Measurements from ENCODE around the gene LRRC74A. TPM values are rescaled to one million over a fixed set of nuclear protein-coding genes. Genes with fewer than 3 reads are reported as not detected.

The LRRC74A gene
- total RNA-seq, 1 donor from 2014 or later: not detected

- Histone ChIP-seq H3K4me1 (peaks cover 53% of the 10 kb centered on the region), H3K27me3 (ENCODE audit: low read depth) (no peaks in the 10 kb centered on the region), H3K4me3 (no peak overlapping the region), H3K9me3 (no peaks in the 10 kb centered on the region), H3K27ac (peak overlapping the region; percentile 93), H3K36me3 (no peaks in the 10 kb centered on the region)
- intact Hi-C loops (cut with DNase I): loop anchor here (5.0 kb wide), 1 partner anchor 134 kb away; no protein-coding TSS in a partner anchor
- DNase-seq: peak; percentile 73
- ATAC-seq: peak; percentile 63 to 67
- no peak for TF ChIP-seq CTCF (IDR thresholded peaks at IDR 0.05)
Observed at GRCh38 chr14:76918256-76918781, 92.1 kb downstream of the LRRC74A start.

- intact Hi-C loops (cut with DNase I): loop anchor here (5.0 kb wide), 1 partner anchor 133 kb away; no protein-coding TSS in a partner anchor
- DNase-seq (peak; percentile 94), ATAC-seq (peak; percentile 94)
- Histone ChIP-seq H3K4me3 (peak overlapping the region; percentile 8), H3K4me1 (peaks cover 47% of the 10 kb centered on the region), H3K27ac (peak overlapping the region; percentile 93), H3K27me3 (ENCODE audit: low read depth) (no peaks in the 10 kb centered on the region), H3K36me3 (no peaks in the 10 kb centered on the region), H3K9me3 (no peaks in the 10 kb centered on the region)
- peak; percentile 16 for TF ChIP-seq CTCF (IDR thresholded peaks at IDR 0.05)
Observed at GRCh38 chr14:76918782-76919394, 92.7 kb downstream of the LRRC74A start.

Other genes starting within 250 kb of the LRRC74A start
- 51.7 TPM for gene VASH1, start 64.9 kb upstream of the LRRC74A start, total RNA-seq
- 28.9 TPM for gene ANGEL1, start 13.5 kb upstream of the LRRC74A start, total RNA-seq
- gene IRF2BPL, start 202.3 kb downstream of the LRRC74A start, total RNA-seq: 44.3 TPM